Immature natural killer cell (primary cell): ENCODE results near the gene PURA. TPM values are rescaled to one million over a fixed set of nuclear protein-coding genes. Genes with fewer than 3 reads are reported as not detected.
"Not testable (repeated sequence)": the region's sequence is repeated elsewhere in the genome, so short reads cannot be mapped to it uniquely, and the experiment has no call there.

ENCODE experiments used
- DNase-seq, 3 donors: peaks; one replicate each; pipeline ENCODE4 v3.0.0; 2022; ENCODE audit warnings: mixed read lengths in 1 of 3
- H3K27ac Mint-ChIP-seq, 6 donors: one replicate each; pipeline ENCODE4 v1.8.0; 2020; ENCODE audit warnings: mixed read lengths in 6 of 6, mild to moderate bottlenecking in 5 of 6, inconsistent platforms in 4 of 6, moderate library complexity in 3 of 6
- H3K27me3 Mint-ChIP-seq, 3 donors: one replicate each; pipeline ENCODE4 v1.8.0; 2020 to 2021; ENCODE audit warnings: low read depth in 3 of 3, mild to moderate bottlenecking in 3 of 3, mixed read lengths in 3 of 3, moderate library complexity in 3 of 3, inconsistent platforms in 1 of 3
- H3K36me3 Mint-ChIP-seq, 3 donors: one replicate each; pipeline ENCODE4 v1.8.0; 2020; ENCODE audit warnings: mixed read lengths in 3 of 3, inconsistent platforms in 2 of 3, mild to moderate bottlenecking in 2 of 3
- H3K4me1 Mint-ChIP-seq, 2 donors: one replicate each; pipeline ENCODE4 v1.8.0; 2020; ENCODE audit warnings: inconsistent platforms in 2 of 2, mild to moderate bottlenecking in 2 of 2, mixed read lengths in 2 of 2, moderate library complexity in 1 of 2
- H3K4me3 Mint-ChIP-seq, 5 donors: one replicate each; pipeline ENCODE4 v1.8.0; 2020; ENCODE audit warnings: mild to moderate bottlenecking in 5 of 5, mixed read lengths in 5 of 5, inconsistent platforms in 3 of 5, moderate library complexity in 3 of 5
- H3K9me3 Mint-ChIP-seq, 6 donors: one replicate each; pipeline ENCODE4 v1.8.0; 2020; ENCODE audit warnings: mild to moderate bottlenecking in 6 of 6, mixed read lengths in 6 of 6, inconsistent platforms in 4 of 6, moderate library complexity in 3 of 6
- polyA plus RNA-seq, 3 donors: library from polyadenylated mRNA; unstranded; fragments of 300-500 nt; fragmentation: Illumina TruSeq; gene quantifications; one replicate each; pipeline ENCODE4 v1.2.3, GENCODE V29; 2021

Gene PURA
- polyA plus RNA-seq, 3 donors from 2014 or later: 2.0 to 3.7 (median 3.4) TPM

DNA sequence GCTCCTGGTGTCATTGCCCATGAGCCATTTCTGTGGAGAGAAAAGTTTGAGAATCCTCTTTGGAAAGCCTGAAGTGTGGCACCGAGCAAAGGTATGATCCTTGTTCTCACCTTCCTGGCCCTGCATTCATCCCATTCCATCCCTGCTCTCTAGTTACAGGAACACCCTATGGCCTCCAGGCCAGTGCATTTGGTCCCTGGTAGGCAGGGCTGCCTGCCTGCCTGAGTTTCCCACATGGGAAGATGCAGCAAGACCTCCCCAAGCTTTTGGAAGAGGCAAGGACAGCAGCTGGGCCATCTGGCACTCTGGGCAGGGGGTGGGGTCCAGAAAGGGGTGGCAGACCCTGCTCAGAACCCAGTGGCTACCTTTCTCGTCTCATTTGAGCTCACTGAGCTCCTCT lies 36.3 kb downstream of the PURA start:
- no peak for DNase-seq
- no peak overlapping the region for H3K4me3 Mint-ChIP-seq
- H3K9me3 Mint-ChIP-seq: no peaks in the 10 kb centered on the region
- H3K4me1 Mint-ChIP-seq: peaks cover 5 to 8% of the 10 kb centered on the region in 2 donors
- H3K27ac Mint-ChIP-seq: no peak overlapping the region
- H3K27me3 Mint-ChIP-seq: peaks cover 0 to 6% (median 5%) of the 10 kb centered on the region in 3 donors
- peaks cover 0 to 1% (median 0%) of the 10 kb centered on the region in 3 donors for H3K36me3 Mint-ChIP-seq

DNA sequence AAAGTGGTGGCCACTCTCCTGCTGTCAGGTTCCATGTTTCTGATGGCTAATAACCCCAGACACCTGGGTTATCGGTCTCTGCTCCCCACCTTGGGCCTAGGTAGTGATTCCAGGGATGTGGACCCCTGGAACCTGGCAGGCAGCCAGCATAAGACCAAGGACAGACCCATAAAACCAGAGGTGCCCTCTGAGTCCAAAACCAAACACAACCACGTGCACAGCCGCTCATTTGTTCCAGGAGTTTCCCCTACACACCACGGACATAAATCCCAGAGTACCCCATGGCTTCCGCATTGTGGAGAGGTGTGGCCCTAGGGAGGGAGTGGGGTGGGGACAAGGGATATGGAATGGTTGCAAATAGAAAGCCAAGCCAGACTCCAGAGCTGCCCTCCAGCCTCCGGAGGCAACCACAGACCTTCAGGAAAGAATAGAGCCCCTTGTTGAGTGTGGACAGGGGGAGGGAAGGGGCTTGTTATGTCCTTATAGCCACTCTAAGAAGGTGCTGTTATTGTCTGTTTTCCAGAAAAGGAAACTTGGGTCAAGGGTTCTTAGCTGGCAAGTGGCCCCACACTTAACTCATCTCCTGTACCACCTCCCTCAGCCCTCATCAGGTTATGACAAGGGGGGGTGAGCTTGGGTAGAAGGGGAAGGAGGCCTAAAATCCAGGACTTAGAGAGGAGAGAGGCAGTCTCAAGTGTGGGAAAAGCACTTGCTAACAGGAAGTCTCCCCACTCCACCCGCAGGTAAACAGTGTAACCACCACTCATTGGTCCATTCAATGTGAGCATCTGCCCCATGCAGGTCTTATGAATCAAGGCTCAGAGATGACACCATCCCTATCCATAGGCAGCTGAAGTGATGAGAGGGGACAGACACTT lies 37.5 kb downstream of the PURA start:
- Mint-ChIP-seq H3K27me3 (peaks cover 0 to 5% (median 2%) of the 10 kb centered on the region in 3 donors), H3K4me3 (no peak overlapping the region), H3K36me3 (no peaks in the 10 kb centered on the region), H3K27ac (no peak overlapping the region), H3K9me3 (no peaks in the 10 kb centered on the region), H3K4me1 (peaks cover 0 to 3% of the 10 kb centered on the region in 2 donors)
- DNase-seq: no peak

- H3K27ac Mint-ChIP-seq: no peak overlapping the region
- H3K9me3 Mint-ChIP-seq: no peaks in the 10 kb centered on the region
- no peak overlapping the region for H3K4me3 Mint-ChIP-seq
- peaks cover 0 to 2% (median 0%) of the 10 kb centered on the region in 3 donors for H3K27me3 Mint-ChIP-seq
- DNase-seq: no peak
- H3K4me1 Mint-ChIP-seq: peaks cover 3 to 8% of the 10 kb centered on the region in 2 donors
- H3K36me3 Mint-ChIP-seq: no peaks in the 10 kb centered on the region
Measured at GRCh38 chr5:140152022-140152999, 38.4 kb downstream of the PURA start.

DNA sequence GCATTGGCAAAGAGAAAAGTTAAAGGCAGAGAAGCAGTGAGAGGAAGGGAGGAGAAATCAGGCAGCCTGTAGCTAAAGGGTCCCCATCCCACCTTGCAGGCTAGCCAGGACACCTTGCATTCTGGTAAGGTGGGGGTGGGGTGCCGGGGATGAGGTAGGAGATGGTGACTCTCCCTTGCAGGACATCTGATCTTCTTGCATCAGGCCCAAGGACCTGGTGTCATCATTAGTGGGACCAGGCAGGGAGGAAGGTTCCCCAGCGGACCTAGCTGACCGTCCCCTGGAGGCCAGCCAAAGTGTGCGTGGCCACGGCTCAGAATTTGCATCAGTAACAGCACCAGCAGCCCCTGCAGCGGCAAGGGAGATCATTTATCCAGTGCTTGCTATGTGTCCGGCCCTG lies 39.3 kb downstream of the PURA start:
- no peaks in the 10 kb centered on the region for H3K9me3 Mint-ChIP-seq
- no peak overlapping the region for H3K4me3 Mint-ChIP-seq
- DNase-seq: no peak
- H3K27me3 Mint-ChIP-seq: peaks cover 0 to 1% (median 0%) of the 10 kb centered on the region in 3 donors
- H3K27ac Mint-ChIP-seq: no peak overlapping the region
- peaks cover 3 to 10% of the 10 kb centered on the region in 2 donors for H3K4me1 Mint-ChIP-seq
- no peaks in the 10 kb centered on the region for H3K36me3 Mint-ChIP-seq

DNA sequence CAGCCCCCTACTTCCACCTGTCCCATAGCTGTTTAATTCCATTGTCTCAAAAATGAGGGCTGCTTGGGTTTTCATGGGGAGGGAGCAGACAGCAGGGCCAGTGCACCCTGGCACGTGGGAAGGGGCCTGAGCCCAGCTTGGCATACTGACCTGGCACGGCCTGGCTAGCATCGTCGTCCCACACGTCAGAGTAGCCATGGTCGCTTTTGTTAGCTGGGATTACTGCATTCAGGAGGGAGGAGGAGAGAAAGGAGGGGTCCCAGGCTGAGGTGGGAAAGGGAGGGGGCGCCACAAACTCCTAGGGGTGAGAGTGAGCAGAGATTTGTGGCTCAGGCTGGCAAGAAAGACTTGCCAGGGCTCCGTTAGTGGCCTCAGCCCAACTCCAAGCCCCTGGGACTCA lies 40.0 kb downstream of the PURA start:
- no peak for DNase-seq
- H3K27ac Mint-ChIP-seq: no peak overlapping the region
- peaks cover 3 to 10% of the 10 kb centered on the region in 2 donors for H3K4me1 Mint-ChIP-seq
- no peaks in the 10 kb centered on the region for H3K9me3 Mint-ChIP-seq
- H3K4me3 Mint-ChIP-seq: no peak overlapping the region
- peaks cover 0 to 1% (median 0%) of the 10 kb centered on the region in 3 donors for H3K27me3 Mint-ChIP-seq
- H3K36me3 Mint-ChIP-seq: peaks cover 0 to 2% (median 0%) of the 10 kb centered on the region in 3 donors

- not testable (repeated sequence) for DNase-seq, H3K27ac Mint-ChIP-seq, H3K4me1 Mint-ChIP-seq, H3K9me3 Mint-ChIP-seq, H3K4me3 Mint-ChIP-seq, H3K27me3 Mint-ChIP-seq, H3K36me3 Mint-ChIP-seq
Measured at GRCh38 chr5:140154710-140155381, 40.9 kb downstream of the PURA start.

DNA sequence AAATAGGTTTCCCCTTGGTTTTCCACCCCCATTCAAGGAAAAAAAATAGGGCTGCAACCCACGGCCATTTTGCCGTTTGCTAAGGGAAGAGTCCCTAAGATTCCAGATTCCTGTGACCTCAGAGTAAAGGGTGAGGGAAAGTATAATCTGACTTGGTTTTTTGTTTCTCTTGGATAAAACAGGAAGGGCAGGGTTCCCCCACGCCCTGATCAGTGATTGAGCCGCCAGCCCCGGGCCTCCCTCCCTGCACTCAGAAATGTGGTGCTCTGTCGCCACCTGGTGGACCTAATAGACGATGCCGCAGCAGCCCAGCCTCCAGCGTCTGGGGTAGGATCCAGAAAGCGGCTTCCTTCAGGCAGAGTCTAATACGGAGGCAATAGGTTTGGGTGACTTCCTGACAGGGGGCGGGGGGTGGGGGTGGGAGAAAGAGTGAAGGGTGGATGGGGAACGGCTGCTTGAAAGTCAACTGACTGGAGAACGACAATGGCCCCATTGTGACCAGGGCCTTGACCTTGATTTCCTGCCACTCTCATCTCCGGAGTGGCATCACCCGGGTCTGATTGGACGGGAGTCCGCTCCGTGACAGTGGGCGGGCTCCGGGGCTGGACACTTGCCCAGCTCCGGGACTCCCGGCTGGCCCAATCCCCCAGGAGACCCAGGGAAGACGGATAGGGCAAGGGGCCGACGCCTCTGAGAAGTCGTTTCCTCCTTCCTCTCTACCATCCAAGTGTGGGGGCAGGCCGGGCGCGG lies 43.3 kb downstream of the PURA start:
- peaks cover 0 to 1% (median 0%) of the 10 kb centered on the region in 3 donors for H3K27me3 Mint-ChIP-seq
- H3K27ac Mint-ChIP-seq: peak overlapping the region in 1 of 6 donors; percentile 8
- DNase-seq: peak; percentile 72 to 80 (median 74)
- peaks cover 0 to 2% (median 0%) of the 10 kb centered on the region in 3 donors for H3K36me3 Mint-ChIP-seq
- H3K4me3 Mint-ChIP-seq: peak overlapping the region; percentile 5 to 61 (median 29)
- no peaks in the 10 kb centered on the region for H3K9me3 Mint-ChIP-seq
- peaks cover 3 to 10% of the 10 kb centered on the region in 2 donors for H3K4me1 Mint-ChIP-seq

DNA sequence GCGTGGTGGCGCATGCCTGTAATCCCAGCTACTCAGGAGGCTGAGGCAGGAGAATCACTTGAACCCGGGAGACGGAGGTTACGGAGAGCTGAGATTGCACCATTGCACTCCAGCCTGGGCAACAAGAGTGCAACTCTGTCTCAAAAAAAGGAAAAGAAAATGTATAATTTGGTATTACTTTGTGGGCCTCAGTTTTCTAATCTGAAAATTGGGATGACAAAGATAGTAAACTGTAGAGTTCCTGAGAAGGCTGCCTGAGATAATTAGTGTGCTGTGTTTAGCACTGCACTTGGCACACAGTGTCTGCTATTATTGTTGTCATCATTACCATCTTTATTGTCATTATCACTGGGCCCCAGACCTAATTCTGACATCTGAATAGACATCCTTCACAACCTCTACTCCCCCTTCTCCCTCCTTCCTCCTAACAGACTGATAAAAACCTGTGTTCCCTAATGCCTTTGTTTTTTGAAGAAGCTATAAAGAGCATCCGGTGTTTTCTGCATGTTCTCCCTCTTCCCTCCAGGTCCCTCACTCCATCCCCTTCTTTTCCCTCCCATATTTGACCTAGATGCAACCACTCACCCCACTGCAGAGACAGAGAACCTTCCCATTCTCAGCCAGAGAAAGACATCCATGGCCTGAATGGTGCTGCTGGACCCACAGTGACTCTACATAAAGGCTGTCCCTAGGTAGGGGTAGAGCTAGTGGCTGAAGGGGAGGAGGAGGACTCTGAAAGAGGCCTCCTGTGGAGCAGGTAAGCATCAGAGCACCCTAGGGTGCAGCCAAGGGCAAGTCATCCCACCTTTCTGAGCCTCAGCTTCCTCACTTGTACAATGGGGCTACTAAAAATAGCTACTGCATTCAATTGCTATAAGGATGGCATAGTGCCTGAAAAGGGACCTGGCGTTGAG lies 45.4 kb downstream of the PURA start:
- H3K4me1 Mint-ChIP-seq: peaks cover 3 to 10% of the 10 kb centered on the region in 2 donors
- H3K36me3 Mint-ChIP-seq: peaks cover 0 to 2% (median 0%) of the 10 kb centered on the region in 3 donors
- H3K9me3 Mint-ChIP-seq: no peaks in the 10 kb centered on the region
- peak overlapping the region in 2 of 6 donors; percentile 49 to 55 for H3K27ac Mint-ChIP-seq
- DNase-seq: no peak
- peaks cover 0 to 3% (median 1%) of the 10 kb centered on the region in 3 donors for H3K27me3 Mint-ChIP-seq
- no peak overlapping the region for H3K4me3 Mint-ChIP-seq

- Mint-ChIP-seq H3K9me3 (no peaks in the 10 kb centered on the region), H3K27ac (peak overlapping the region in 1 of 6 donors; percentile 26), H3K27me3 (peaks cover 0 to 3% (median 1%) of the 10 kb centered on the region in 3 donors), H3K36me3 (peaks cover 0 to 11% (median 0%) of the 10 kb centered on the region in 3 donors), H3K4me1 (peaks cover 0 to 2% of the 10 kb centered on the region in 2 donors), H3K4me3 (no peak overlapping the region)
- no peak for DNase-seq
Measured at GRCh38 chr5:140162275-140162674, 48.4 kb downstream of the PURA start.

DNA sequence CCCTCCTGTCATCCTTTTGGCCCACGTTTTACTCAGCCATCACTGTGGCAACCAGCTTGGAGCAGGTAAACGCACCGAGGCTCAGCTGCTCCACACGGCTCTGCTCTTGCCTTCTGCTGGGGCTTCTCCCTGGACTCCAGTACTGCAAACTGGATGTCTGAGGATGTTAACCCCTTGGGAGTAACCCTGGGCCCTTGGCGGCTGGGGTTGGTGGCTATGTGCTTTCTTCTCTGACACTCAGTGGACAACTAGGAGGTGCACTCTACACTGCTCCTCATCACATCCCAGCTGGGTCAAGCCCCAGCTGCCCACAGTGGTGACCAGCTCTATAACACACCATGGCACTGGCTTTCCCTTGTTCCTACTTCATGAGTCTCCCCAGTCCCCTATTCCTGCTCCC lies 48.9 kb downstream of the PURA start:
- Mint-ChIP-seq H3K27ac (no peak overlapping the region), H3K9me3 (no peaks in the 10 kb centered on the region), H3K36me3 (peaks cover 0 to 12% (median 0%) of the 10 kb centered on the region in 3 donors), H3K4me1 (no peaks in the 10 kb centered on the region), H3K27me3 (peaks cover 0 to 3% (median 1%) of the 10 kb centered on the region in 3 donors), H3K4me3 (no peak overlapping the region)
- no peak for DNase-seq

DNA sequence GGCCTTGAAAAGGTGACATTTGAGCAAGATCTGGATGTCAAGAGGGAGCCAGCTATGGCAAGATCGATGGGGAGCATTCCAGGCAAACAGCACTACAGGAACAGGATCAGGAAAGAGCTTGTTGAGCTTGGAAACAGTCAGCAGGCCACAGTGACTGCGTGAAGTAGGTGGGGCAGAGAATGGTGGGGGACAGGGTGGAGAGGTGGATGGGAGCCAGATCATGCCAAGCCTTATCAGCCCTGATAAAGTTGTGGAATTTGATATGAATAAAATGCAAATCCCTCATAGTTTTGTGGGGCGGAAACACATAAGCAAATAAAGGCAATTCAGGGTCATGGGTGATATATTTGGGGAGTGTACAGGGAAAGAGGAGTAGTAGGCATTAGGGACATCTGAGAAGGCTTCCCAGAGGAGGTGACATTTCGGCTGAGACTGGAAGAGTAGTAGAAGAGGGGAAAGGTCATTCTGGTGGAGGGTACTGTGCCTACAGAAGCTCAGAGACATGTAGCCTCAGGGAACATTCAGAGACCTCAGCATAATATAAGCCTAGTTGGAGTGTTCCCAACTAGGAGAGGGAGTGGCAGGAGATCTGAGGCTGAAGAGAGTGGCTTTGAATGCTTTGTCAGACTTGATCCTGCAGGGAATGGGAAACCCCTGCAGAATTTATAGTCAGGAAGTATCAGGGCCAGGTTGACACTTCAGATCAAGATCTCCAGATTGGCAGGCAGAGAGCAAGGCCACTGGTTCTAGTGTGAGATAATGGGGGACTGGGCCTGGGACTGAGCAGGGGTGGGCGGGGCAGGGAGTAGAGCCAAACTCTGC lies 51.4 kb downstream of the PURA start:
- Mint-ChIP-seq H3K27ac (no peak overlapping the region), H3K36me3 (peaks cover 0 to 10% (median 0%) of the 10 kb centered on the region in 3 donors), H3K4me1 (no peaks in the 10 kb centered on the region), H3K27me3 (peaks cover 0 to 3% (median 1%) of the 10 kb centered on the region in 3 donors), H3K4me3 (no peak overlapping the region), H3K9me3 (no peaks in the 10 kb centered on the region)
- no peak for DNase-seq
